ENCODE data around the gene IRF4.

DNA sequence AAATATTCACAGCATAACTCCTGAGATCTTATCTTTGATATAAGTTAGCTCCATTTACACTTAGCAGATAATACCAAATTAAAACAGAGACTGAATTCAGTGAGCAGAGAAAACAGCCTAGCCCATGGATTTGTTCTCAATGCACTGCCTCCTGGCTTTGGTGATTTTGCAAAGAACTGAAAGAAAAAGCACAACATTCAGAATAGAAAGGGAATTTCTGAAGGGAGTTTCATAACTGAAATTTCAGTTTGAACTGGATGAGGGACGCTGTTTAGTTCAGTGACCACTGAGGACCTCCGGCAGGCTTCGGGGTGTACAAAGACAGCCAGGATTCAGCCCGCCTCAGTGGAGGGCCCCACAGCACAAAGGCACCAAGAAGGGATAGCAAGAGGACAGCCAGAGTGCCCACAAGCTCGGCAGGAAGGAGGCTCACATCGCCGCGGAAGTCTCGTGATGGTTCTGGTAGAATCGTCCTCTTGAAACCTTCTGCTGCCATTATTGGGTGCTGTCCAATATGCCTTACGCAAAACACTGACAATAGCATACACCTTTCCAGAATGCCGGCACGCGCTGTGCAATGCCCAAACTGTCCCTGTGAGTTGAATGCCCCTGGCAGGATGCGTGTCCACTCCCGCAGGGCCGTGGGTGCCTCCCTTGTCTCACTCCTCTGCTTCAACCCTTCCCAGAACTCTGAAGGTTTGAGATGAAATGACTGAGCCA, 9.7 kb upstream of the IRF4 start:
- TF ChIP-seq, protein P1, sequence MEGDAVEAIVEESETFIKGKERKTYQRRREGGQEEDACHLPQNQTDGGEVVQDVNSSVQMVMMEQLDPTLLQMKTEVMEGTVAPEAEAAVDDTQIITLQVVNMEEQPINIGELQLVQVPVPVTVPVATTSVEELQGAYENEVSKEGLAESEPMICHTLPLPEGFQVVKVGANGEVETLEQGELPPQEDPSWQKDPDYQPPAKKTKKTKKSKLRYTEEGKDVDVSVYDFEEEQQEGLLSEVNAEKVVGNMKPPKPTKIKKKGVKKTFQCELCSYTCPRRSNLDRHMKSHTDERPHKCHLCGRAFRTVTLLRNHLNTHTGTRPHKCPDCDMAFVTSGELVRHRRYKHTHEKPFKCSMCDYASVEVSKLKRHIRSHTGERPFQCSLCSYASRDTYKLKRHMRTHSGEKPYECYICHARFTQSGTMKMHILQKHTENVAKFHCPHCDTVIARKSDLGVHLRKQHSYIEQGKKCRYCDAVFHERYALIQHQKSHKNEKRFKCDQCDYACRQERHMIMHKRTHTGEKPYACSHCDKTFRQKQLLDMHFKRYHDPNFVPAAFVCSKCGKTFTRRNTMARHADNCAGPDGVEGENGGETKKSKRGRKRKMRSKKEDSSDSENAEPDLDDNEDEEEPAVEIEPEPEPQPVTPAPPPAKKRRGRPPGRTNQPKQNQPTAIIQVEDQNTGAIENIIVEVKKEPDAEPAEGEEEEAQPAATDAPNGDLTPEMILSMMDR (IDR thresholded peaks at IDR 0.05) = no peak
- TF ChIP-seq POLR2A (IDR thresholded peaks at IDR 0.05) = no peak

All from testis (tissue), 2 donors.